HG03521 (cell line): ENCODE results near the gene TPM2.
A peak's percentile ranks its signal among the peaks of the same experiment; 100 is the strongest.
"Not testable (repeated sequence)": the region's sequence is repeated elsewhere in the genome, so short reads cannot be mapped to it uniquely, and the experiment has no call there.

Source experiments
- ATAC-seq: cut with Tn5 transposase; IDR thresholded peaks from one replicate; pipeline ENCODE4 v1.9.1; 2021; ENCODE audit warnings: mild to moderate bottlenecking, moderate library complexity; ENCODE audit not compliant: unreplicated experiment

TPM2 gene

GRCh38 chr9:35657546-35658136, 32.1 kb downstream of the TPM2 start, which contains the start of gene RMRP:
Gene RMRP (minus strand): TSS chr9:35658019.
- ATAC-seq, result peak; percentile 76

GRCh38 chr9:35656831-35657545, 32.7 kb downstream of the TPM2 start:
- no peak for ATAC-seq

- no peak for ATAC-seq
Measured at GRCh38 chr9:35656348-35656747, 33.4 kb downstream of the TPM2 start.

- ATAC-seq, result no peak
Measured at GRCh38 chr9:35653611-35654010, 36.1 kb downstream of the TPM2 start.

GRCh38 chr9:35652829-35653209, 36.9 kb downstream of the TPM2 start:
- ATAC-seq, result no peak

- no peak for ATAC-seq
Measured at GRCh38 chr9:35651956-35652828, 37.5 kb downstream of the TPM2 start.

GRCh38 chr9:35650341-35651158, 39.2 kb downstream of the TPM2 start, which contains the start of gene SIT1:
Gene SIT1 (minus strand): TSS chr9:35650931. CDS start chr9:35650853, 78 bp downstream.
- no peak for ATAC-seq

GRCh38 chr9:35649431-35650340, 40.0 kb downstream of the TPM2 start:
- ATAC-seq, result no peak

GRCh38 chr9:35646533-35647265, 43.0 kb downstream of the TPM2 start:
- ATAC-seq, result peak; percentile 83

- ATAC-seq, result peak; percentile 1
Measured at GRCh38 chr9:35646153-35646532, 43.6 kb downstream of the TPM2 start.

GRCh38 chr9:35645736-35646135, 44.0 kb downstream of the TPM2 start:
- ATAC-seq, result not testable (repeated sequence)

- ATAC-seq, result no peak
Measured at GRCh38 chr9:35643046-35643445, 46.7 kb downstream of the TPM2 start.

GRCh38 chr9:35641478-35641877, 48.2 kb downstream of the TPM2 start:
- not testable (repeated sequence) for ATAC-seq

GRCh38 chr9:35640431-35640830, 49.3 kb downstream of the TPM2 start:
- ATAC-seq, result not testable (repeated sequence)

GRCh38 chr9:35639631-35640030, 50.1 kb downstream of the TPM2 start:
- no peak for ATAC-seq

GRCh38 chr9:35639225-35639624, 50.5 kb downstream of the TPM2 start:
- ATAC-seq, result not testable (repeated sequence)

GRCh38 chr9:35638751-35639150, 51.0 kb downstream of the TPM2 start:
- not testable (repeated sequence) for ATAC-seq

GRCh38 chr9:35637427-35637955, 52.2 kb downstream of the TPM2 start:
- not testable (repeated sequence) for ATAC-seq

GRCh38 chr9:35636877-35637246, 52.9 kb downstream of the TPM2 start:
- ATAC-seq, result not testable (repeated sequence)
